ENCODE measurements around the gene CDK15.

Gene CDK15

DNA sequence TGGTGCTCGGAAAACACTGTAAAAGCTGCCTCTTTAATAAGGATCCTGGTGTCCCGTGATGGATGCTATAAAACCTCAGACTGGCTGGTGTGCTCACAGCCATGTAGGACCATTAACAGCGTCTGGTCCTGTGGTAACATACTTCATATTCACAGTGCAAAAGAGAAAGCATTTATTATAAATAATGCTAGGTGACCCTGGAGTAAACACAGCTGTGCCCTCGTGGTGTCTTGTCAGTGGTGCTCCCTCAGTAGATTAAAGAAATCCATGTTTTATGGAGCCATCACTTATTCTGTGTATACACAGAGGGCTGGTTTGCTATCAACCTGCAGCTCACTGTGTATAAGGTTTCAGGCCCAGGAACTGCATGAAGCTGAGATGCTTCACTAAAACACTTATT is 106.9 kb downstream of the CDK15 start:
- DNase-seq, result no peak

DNA sequence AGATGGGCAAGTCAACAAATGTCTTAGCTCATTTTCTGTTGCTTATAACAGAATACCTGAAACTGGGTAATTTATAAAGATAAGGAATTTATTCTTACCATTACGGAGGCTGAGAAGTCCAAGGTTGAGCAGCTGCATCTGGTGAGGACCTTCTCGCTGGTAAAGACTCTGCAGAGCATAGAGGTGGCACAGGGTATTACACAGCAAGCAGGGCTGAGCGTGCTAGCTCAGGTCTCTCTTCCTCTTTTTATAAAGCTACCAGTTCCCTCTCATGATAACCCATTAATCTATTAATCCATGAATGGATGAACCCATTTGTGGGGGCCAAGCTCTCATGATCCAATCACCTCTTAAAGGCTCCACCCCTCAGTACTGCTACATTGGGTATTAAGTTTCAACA is 109.1 kb downstream of the CDK15 start:
- no peak for DNase-seq

DNA sequence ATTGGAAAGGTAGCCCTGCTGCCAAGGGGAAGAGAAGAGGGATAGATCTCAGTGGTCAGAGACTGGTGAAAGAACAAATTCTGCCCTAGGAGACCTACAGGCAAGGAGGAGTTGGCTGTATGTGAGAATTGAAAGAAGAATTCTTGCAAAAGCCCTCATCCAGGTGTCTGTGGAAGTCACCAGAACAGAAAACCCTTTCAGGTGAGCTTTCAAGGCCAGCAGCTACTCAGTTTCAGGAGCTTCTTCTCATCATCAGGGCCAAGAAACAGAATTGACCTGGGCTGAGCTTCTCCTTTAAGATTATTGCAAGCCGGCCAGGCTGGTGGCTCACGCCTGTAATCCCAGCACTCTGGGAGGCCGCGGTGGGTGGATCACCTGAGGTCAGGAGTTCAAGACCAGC is 110.2 kb downstream of the CDK15 start:
- DNase-seq, result no peak

DNA sequence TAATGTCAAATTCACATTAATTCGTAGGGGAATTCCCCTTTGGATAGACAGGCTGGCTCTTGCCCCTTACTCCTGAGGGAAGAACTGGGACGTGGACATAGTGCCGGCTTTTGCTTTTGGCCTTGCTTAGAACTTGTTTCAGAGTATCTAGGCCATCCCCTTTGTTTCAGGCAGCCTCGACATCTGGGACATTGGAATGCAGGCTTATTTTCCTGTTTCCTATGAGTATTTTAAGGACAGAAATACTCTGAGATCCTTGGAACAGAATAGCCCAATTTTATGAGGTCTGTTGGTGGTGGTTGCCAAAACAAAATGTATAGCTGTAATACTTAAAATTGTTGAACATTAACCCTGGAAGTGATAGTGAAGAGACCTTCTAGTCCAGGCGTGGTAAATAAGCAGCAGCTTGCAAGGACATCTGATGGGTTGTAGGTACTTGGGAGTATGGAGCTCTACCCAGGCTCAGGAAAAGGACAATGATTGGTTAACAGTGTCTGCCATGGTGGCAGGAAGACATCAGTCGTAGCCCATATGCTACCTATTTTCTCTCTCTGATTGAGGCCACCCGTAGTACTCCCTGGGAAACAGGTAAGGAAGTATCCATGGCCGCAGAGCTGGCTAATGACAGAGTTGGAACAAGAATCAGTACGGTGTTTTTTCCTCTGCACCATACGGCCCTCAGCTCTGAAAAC is 112.4 kb downstream of the CDK15 start:
- DNase-seq, result no peak

DNA sequence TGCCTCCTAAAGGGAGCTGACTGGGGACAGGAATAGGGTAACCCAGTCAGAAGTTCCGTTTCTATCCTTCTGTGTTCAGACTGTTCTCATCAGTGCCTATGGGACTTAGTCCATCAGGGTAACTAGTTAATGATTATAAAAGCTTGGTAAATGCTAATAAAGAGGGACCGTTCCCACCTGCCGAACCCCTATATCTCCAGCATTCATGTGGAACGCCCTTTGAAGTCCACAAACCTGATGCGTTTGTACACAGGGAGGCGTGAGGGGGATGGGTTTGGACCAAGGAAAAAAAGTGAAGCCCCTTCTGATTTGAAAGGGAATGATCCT is 112.9 kb downstream of the CDK15 start:
- DNase-seq, result no peak

- DNase-seq, result no peak
Measured at GRCh38 chr2:201923436-201924328, 117.3 kb downstream of the CDK15 start.

DNA sequence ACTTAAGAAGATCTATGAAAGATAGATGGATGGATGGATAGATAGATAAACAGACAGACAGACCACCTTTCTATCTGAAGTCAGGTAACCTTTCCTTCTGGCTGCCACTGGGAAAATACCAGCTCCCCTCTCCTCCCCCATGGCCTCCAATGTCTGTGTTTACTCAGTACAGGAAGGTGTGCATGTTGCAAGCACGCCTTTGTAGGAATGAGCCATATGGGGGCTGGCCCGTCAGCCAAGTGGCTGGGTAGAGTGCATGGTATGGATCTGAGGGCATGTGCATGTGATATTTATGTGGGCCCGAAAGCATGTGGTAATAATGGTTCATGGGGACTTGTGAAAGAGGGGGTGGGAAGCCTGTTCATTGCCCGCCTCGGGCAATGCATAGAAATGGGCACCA is 118.1 kb downstream of the CDK15 start:
- DNase-seq, result no peak

DNA sequence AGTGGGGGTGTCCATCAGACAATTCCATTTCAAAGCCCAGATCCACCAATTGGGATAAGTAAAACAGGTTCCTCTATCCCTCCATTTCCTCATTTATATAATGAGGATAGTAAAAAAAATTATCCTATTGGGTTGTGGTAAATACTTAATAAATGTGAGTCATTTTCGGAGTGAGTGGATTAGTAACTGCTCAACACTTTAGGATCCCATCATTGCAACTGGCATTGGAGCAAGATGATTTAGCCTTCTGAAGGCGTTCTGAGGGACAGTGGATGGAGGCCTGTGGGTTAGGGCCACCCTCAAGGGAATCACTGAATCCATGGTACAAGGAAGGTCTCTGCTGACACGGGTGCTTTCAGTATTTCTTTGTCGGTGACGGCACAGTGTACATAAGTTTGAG is 118.7 kb downstream of the CDK15 start:
- DNase-seq, result no peak

GRCh38 chr2:201926067-201926466 is 119.7 kb downstream of the CDK15 start:
- DNase-seq, result no peak

DNA sequence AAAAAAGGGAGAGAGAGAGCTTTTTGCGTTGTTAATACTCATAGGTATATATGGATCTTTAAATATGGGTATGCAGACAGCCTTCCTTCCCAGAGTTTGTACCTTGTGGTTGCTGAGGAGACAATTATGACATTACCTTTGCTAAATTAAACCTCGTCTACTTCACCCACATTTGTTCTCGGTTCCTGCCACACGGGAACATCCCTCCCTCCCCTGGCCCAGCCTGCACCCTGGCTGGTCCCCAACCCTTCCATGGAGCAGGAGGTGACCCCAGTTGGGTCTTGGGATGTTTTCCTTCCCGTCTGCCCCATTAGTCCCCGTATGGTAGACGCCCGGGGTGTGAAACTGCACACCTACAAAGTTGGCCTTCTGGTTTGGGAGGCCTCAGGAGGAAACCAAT is 122.0 kb downstream of the CDK15 start:
- no peak for DNase-seq

- no peak for DNase-seq
Measured at GRCh38 chr2:201929281-201930026, 123.1 kb downstream of the CDK15 start.

DNA sequence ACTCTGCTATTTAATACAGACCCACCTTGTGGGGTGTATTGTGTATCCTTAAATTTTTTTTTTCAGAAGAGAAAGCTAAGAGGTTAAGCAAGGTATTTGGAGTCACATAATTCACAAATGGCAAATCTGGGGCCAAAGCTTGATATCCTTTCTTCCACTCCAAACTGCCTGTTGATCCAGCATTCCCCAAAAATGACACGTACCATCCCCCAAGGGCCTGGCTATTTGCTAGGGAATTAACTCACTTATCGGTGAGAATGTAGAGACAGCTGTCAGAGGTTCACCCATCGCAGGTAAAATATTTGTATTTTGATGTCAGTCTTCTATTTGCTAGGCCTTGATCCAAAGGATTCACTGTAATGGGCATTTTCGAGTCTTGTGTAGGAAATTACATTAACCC is 123.7 kb downstream of the CDK15 start:
- DNase-seq, result no peak

DNA sequence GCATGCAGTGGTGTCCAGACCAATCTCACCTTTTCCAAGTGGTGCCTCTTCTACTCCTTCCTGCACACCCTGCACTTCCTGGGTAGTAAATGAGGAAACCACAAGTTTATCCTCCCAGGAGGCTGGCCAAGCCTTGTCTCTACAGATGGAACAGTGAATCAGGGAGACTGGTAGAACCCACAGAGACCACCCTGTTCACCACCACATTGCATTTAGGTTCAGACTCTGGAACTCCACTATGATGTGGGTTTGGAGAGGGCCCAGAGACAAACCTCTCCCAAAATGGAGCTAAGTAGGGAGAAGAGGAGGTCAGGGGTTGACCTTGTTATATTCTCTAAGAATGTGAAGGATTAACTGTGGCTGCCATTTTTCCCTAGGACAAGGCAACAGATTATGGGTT is 124.5 kb downstream of the CDK15 start:
- DNase-seq, result no peak

DNA sequence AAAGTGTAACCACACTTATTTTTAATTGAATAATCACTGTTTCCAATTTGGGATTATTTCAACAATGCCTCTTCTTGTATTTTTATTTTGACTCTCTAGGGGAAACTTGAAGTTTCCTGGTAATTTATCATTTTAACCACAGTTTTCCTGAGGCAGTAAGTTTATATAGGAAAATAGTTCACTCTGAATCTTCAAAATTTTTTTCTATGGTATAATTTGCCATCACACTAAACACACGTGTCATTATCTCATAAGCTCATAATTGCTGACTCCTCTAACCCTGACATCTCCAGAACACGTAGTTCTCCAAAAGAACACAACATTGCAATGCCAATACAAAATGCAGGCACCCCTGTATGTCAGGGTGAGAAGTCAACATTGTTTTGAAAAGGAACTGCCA is 125.1 kb downstream of the CDK15 start:
- no peak for DNase-seq

- no peak for DNase-seq
Measured at GRCh38 chr2:201931951-201932350, 125.6 kb downstream of the CDK15 start.

GRCh38 chr2:201932511-201932910 is 126.2 kb downstream of the CDK15 start:
- no peak for DNase-seq

GRCh38 chr2:201933792-201934237 is 127.5 kb downstream of the CDK15 start:
- DNase-seq, result no peak

- DNase-seq, result no peak
Measured at GRCh38 chr2:201936817-201937216, 130.5 kb downstream of the CDK15 start.

- no peak for DNase-seq
Measured at GRCh38 chr2:201937343-201937742, 131.0 kb downstream of the CDK15 start.

- no peak for DNase-seq
Measured at GRCh38 chr2:201938156-201938775, 131.9 kb downstream of the CDK15 start.

GRCh38 chr2:201938781-201939180 is 132.4 kb downstream of the CDK15 start:
- no peak for DNase-seq

GRCh38 chr2:201939453-201939941 is 133.2 kb downstream of the CDK15 start:
- no peak for DNase-seq

DNA sequence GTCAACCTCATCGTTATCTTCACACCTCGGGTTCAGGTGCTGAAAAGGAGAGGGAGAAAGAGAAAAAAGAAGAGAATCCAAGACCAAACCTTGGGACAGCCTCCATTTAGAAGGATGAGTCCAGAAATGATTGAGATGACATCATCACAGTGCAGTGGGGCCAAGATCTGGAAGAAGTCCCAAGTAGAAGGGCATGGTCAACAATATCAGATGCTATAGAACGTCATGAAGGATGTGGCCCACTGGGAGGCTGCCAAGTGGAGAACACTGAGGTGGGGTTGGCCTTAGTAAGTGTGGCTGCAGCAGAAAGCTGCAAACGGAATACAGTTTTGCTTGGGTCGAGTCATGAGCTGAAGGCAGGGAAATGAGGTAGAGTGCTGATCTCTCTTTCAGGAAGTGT is 136.2 kb downstream of the CDK15 start:
- no peak for DNase-seq
